HG02973 (cell line): ENCODE results near the gene ANO1.
"Not testable (repeated sequence)": the region's sequence is repeated elsewhere in the genome, so short reads cannot be mapped to it uniquely, and the experiment has no call there.

Experiments
- ATAC-seq: cut with Tn5 transposase; IDR thresholded peaks from one replicate; pipeline ENCODE4 v1.9.1; 2021; ENCODE audit warnings: moderate library complexity; ENCODE audit not compliant: unreplicated experiment

The ANO1 gene

DNA sequence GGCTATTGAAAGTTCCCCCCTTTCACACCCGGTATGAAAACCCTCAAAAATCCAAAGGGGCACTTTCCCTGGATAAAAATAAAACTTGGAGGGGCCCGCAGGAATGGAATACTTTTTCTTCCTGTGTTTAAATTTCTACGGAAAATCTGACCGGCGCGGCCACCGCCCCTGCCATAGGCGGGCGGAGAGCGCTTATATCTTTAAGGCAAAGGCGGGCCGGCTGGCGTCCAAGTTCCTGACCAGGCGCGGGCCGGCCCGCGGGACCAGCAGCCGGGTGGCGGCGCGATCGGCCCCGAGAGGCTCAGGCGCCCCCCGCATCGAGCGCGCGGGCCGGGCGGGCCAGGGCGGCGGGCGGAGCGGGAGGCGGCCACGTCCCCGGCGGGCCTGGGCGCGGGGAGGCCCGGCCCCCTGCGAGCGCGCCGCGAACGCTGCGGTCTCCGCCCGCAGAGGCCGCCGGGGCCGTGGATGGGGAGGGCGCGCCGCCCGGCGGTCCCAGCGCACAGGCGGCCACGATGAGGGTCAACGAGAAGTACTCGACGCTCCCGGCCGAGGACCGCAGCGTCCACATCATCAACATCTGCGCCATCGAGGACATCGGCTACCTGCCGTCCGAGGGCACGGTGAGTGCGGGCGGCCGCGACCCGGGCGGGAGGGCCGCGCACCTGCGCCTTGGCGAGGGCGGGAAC is at the start of gene ANO1:
ANO1 (plus strand) TSS at position 223 of the 686 bp plus-strand sequence; CDS start at position 513, 290 bp downstream.
- no peak for ATAC-seq

DNA sequence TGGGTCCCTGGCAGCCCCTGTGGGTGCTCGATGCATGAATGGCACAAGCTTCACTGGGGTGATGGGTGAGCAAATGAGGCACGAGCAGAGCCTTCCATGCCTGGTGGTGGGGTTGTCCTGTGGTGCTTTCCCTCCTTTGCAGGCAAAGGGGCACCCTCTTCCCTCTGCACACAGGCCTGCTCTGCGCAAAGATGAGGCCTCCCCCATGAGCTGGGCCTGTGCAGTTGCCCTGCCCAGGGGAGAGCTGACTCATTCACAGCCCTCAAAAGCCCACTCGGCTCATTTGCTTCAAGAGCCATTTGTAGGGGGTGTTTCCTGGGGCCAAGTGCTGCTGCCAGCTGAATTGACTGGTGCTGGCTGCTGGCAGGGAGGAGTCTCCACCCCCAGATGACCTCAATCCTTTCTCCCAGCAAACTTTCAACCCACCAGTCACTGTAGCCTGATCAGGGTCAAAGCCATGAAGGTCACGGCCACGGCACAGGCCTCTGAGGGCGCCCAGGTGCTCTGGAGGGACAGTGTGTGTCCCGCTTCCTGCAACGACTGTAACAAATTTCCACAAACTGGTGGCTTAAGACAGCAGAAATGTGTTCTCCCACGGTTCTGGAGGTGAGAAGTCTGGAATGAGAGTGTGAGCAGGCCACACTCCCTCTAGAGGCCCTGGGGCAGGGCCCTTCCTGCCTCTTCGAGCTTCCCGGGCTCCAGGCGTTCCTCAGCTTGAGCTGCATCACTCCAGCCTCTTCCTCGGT is 48.8 kb upstream of the ANO1 start:
- ATAC-seq, result no peak

DNA sequence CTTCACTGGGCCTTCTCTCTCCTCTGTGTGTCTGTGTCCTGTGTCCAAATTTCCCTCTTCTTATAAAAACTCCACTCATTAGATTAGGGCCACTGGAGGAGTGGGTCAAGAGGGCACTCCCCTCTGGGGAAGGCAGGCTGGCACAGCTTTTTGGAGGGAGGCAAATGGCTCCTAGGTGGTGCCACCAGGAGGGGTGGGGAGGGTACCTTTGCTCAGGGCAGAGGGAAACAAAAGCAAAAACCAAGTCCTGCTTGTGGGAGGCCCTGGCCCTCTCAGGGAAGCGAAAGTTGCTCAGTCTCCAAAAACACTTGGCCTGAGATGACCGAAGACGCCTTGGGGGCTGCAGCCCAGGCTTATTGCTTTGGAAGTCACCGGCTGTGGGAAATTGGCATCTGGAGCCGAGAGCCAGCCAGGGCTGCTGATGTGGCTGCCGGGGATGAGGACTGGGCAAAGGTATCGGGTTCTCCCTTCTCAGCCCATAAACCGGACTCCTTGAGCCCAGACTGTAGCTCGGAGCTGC is 48.2 kb upstream of the ANO1 start:
- no peak for ATAC-seq

DNA sequence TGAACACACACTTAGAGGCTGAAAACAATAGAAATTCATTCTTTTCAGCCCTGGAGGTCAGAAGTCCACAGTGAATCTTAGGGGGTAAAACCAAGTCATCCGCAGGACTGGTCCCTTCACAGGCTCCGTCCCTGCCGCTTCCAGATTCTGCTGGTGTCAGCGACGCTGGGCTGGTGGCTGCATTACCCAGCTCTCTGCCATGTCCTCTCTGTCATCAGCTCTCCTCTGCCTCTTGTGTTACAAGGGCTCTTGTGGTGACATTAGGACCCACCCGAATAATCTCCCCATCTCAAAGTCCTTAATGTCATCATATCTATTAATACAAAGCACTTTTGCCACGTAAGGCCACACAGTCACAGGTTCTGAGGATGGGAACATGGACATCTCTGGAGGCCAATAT is 47.7 kb upstream of the ANO1 start:
- no peak for ATAC-seq

DNA sequence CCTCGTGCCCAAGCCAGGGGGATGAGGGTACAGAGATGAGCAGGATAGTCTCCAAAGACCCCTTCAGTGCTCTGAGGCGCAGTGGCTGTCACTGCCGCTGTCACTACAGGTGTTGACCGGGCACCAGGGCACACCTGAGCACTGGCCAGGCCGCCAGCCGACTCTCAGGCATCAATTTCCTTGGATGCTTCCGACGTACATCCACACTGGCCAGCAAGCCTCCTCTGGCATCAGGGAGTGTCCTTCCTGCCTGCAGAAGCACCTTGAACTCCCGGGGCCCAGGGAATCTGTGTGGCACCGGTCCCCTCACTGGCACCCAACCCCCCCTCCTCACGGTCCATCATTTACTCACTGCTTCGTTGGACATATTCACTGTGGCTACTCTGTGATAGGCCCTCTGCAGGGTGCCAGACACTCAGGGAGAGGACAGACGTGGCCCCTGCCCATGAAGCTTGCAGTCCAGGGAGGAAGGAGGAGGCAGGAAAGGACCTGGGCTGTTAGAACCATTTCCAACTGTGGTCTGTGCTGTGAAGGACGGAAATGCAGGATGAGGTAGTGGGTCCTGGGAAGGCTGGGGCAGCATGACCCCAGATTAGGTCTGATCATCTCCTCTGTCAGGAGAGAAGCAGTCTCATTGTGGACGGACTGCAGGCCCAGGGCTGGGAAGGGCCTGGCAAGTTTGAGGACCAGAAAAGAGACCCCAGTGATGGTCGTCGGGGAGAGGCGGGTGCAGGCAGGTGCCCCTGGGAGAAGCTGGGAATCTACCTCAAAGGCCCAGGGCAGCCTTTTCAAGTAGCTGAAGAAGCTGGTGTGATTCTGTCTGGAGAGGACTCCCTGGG is 46.3 kb upstream of the ANO1 start:
- ATAC-seq, result no peak

DNA sequence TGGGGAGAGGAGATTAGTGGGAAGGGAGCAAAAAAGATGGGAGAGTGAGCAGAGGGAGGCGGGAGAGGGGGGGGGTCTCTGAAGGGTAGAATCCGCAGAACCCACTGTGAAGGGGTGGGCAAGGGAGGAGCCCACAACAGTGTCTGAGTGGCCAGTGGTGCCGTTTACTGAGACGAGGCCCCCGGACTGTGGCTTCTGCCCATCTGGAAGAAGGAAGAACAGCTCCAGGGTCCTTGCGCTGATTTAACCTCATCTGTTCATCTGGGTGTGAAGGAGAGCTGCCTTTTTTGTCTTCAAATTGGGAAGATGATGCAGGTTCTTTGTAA is 45.7 kb upstream of the ANO1 start:
- ATAC-seq, result no peak

DNA sequence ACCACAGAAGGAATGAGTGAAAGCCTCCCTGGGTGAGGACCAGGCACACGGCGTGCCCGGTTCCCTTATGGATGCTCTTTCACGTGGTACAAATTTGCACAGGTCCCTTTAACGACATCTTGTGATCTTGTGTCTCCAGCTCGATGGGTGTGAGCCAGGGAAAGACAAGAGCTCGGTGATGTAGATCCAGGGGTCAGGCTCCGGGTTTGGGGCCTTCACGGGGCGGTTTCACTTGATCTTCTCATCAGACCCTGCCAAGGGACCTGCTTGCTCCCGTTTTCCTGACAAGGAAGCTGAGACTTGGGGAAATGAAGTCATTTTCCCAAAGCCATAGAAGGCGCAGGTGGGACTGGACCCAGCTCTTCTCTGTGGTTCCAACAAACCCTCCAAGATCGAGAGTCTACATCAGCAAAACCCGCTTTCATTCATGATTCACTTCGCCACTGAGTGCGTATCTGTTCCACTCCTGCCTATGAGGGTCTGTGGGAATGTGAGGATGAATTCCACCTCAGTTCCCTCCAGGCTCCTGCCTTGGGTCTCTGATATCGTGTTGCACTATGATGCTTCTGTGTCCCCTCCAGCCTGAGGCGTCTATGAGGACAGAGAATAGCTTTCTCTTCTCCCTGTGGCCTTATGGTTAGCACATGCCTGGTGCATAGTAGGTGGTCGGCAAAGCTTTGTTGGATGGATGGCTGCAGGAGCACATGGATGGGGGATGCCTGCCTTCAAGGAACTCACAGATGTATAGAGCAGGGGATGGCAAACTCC is 45.0 kb upstream of the ANO1 start:
- no peak for ATAC-seq

DNA sequence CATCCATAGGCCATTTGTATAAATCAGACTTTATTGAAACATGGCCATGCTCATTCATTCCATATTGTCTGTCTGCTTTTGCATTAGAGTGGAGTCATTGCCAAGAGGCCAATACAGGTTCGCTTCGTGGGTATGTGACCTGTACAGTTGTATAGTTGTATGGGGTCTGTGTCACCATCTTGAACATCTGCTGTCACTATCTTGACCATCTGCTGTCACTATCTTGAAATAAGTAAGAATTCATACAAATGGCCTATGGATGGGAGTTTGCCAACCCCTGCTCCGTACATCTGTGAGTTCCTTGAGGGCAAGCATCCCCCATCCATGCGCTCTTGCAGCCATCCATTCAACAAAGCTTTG is 44.4 kb upstream of the ANO1 start:
- no peak for ATAC-seq

DNA sequence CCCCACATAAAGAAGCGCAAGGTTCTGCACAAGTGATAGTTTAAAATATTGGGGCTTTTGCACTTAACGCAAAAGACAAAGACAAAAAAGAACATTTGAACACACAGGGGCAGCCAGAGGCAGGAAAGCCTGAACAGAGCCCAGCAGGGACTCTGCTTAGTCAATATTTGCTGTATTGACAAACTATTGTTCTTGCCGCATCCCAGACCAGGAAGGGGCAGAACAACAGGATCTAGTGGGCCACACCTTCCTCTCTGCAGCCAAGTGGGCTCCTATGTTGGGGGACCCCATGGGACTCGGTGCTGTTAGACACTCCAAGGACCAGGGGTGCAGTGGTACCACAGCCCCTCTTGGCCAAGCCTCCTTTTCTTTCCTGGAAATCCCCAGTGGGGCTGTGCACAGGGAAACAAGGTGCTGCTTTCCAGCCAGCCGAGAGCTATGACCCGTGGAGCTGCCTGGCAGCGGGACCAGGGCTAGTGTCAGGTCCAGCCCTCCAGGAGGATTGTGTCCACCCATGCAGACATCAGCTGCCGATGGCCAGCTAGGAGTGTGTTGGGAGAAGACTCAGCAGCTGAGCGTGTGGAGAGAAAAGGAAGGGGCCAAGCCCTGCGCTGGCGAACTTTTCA is 43.3 kb upstream of the ANO1 start:
- ATAC-seq, result no peak

DNA sequence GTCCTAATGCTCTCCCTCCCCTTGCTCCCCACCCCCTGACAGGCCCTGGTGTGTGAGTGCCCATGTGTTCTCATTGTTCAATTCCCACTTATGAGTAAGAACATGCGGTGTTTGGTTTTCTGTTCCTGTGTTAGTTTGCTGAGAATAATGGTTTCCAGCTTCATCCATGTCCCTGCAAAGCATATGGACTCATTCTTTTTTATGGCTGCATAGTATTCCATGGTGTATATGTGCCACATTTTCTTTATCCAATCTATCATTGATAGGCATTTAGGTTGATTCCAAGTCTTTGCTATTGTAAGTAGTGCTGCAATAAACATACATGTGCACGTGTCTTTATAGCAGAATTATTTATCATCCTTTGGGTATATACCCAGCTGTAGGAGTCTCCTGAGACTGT is 42.5 kb upstream of the ANO1 start:
- not testable (repeated sequence) for ATAC-seq

DNA sequence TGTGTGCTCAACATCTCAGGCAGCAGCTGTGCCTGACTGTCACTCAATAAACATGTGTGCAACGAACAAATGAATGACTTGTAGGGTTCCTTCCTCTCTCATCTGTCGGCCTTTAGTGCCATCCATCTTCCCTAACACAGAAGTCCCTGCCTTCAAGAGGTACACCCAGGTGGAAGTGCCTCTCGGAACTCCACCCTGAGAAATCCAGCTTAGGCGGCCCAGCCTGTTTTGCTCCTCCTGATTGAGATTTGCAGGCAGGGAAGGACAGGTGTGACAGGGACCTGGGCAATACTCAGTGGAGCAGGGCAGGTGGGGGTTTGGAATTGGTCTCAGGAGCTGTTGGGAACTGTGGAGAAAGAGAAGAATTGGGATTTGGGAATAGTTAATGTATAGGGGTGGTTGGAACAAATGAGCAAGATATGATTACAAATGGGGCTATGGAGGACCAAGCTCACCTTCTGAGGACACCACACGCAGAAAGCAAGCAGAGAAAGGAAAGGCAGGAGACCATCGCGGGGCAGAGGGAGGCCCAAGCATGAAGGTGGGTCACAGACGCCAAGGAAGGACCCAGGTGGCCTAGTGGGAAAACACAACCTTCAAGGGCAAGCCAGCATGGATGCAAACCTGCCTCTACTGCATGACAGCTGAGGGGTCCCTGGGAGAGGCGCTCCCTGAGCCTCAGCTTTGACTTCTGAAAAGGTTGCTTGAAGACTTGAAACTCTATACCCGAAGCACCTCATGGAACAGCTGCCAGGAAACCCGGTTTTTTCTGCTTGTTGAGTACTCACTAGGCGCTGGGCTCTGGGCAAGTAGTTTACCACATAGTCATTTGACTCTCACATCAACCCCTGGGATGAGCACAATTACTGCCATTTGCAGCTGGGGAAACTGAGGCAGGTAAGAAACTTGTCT is 40.9 kb upstream of the ANO1 start:
- ATAC-seq, result no peak

DNA sequence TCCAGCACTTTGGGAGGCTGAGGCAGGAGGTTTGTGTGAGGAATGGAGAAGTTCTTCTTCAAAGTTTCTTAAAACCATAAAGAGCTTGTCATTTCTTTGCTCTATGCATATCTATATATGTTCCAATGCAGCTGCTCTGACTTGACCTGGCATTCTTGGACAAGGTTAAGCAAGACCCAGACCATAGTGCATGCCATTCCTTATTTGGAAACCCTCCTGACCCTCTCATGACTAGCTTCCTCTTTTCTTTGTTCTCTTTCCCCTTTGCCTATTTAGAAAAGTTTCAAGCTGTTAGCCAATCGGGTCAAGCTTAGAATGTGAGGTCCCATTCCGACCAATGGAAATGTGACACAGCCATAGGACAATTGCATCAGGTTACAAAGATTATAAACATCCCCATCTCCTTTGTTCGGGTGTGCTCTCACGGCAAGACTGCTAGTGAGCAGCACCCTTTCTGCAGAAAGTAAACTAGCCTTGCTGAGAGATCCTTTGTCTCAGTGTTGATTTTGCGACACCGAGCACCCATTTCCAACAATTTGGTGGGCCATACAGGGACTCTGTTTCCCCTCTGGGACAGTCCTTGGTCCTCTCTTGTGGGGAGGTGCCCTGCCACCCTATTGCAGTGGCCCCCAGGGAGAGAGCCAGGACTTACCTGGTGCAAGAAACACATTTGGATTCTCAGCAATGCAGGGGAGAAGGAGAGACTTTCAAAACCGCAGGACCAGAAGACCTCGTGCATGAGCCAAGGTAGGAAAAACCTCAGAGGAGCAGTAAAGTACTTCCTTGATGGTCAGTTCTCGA is 39.9 kb upstream of the ANO1 start:
- ATAC-seq, result no peak

DNA sequence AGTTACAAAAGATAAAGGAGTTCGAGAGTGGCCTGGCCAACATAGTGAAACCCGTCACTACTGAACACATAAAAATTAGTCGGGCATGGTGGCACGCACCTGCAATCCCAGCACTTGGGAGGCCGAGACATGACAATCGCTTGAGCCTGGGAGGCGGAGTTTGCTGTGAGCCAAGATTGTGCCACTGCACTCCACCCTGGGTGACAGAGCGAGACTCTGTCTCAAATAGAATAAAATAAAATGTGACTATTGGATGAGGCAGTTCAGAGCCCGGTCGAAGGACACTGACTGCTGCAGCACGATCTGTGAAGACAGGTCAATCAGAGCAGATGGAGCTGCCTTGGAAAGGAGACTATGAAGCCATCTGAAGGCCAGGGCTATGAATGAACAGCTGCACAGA is 37.7 kb upstream of the ANO1 start:
- ATAC-seq, result no peak

DNA sequence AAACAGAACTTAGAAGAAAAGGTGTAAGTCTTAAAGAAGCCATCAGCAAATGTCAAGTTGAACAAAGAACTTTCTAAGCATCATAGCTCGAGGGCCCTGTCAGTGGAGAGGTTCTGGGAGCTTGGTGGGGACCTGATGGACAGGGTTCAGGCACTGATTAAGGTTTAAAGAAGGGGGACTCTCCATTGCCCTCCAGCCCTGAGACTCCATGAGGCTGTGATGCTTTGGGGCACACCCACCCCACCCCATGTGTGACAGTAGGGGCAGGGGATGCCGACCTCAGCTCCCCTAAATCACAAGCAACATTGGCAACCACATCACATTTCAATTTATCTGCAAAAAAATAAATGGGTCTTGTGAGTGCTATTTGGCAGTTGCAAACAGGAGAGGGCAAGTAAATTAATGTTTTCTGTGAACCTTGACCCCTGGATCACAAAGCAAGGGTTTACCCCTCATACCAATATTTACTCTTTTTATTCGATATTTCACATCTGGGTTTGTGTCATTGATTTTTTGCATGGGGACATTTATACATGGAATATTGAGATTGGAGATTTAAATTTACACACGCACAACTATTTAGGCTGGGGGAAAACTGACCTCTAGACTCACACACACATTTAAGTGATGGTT is 37.1 kb upstream of the ANO1 start:
- no peak for ATAC-seq

DNA sequence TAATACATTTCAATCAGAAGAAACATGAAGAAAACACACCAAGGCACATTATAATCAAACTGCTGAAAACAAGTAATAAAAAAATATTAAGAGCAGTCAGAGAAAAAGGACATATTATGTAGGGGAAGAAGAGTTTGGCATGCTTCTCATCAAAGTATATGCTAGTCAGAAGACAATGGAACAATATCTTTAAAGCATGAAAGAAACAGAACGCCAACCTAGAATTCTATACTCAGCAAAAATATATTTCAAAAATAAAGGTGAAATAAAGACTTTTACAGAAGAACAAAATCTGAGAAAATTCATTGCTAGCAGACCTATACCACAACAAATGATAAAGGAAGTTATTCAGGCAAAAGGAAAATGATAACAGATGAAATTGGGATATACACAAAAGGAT is 34.6 kb upstream of the ANO1 start:
- ATAC-seq, result no peak

DNA sequence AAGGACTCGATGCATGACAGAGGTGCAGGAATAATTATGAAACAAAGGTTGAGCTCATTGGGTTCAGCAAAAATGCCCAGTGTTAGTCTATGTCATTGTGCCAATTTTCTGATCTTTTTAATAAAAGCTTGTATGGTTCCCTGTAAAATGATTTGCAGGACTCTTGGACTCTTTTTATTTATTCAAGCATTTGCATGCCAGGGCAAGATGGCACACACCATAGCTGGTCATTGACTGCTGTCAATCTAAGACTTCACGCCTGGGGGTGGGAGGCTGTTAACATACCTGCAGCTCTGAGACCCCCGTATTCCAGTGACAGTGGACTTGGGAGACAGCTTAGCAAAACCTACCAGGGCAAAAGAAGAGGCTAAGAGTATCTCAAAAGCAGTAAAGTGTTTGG is 32.0 kb upstream of the ANO1 start:
- ATAC-seq, result no peak

DNA sequence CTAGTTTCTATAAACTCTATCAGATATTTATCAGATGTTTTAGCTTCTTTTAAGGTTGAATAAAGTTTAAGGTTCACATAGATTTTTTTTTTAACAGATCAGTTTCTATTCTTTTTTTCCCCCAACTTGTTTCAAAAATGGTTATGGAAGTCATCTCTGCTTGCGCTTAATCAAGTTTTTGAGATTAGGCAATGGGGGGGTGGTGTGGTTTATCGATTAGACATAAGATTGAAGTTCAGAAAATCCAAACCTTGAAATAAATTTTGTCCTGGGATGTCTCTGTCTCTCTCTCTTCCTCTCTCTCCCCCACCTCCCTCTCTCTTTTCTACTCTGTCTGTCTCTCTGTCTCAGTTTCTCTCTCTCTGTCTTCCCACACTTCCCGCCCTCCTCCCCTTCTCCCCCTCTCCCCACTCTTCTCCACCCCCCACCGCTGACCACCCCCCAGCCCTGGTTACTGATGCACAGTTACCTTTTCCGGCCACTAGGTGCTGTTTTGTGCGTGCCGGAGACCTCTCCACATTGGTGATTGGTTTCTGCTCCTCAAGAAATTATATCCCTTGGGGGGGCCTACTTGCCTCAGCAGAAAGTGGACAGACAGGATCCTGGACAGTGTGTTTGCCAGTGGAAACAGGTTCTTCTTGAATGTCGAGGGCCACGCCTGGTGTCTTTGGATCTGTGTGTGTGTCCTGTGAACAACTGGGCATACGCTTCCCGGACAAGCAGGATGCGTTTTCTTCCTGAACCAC is 29.7 kb upstream of the ANO1 start:
- ATAC-seq, result no peak

DNA sequence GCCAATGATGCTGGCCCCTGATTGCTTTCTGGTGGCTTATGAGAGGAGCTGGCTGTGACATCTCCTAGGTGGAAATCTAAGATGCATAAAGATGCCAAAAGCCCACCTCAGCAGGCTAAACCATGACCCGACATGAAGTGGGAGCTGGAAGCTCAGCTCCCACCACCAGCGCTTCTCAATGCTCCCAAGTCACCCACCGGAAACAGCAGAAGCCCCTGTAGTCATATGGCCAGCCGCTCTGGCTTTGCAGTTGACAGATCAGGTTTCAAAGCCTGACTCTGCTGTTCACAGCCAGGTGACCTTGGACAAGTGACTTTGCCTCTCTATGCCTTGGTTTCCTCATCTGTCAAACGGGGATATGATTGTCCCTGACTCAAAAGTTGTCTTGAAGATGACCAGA is 29.1 kb upstream of the ANO1 start:
- no peak for ATAC-seq
